K562 (cell line): ENCODE data around the gene RASD2. TPM values are rescaled to one million over a fixed set of nuclear protein-coding genes. Genes with fewer than 3 reads are reported as not detected.

Experiments used
- DPF2 ChIP-seq: fragments of 450-650 bp; IDR thresholded peaks from 2 replicates; pipeline ENCODE4 v1.6.1; 2016
- HDAC6 ChIP-seq: IDR thresholded peaks from 2 replicates; pipeline ENCODE4 v1.6.1; 2012; ENCODE audit warnings: low read depth, mild to moderate bottlenecking, control low read depth, inconsistent platforms, low read length, moderate library complexity
- NUFIP1 ChIP-seq: fragments of 450-650 bp; IDR thresholded peaks from 2 replicates; pipeline ENCODE4 v1.6.1; 2018; ENCODE audit not compliant: partially characterized antibody
- RAD21 ChIP-seq, 2 experiments: fragments of 250-450 bp in 1 of 2; fragments of 450-650 bp in 1 of 2; sonication (Bioruptor Pico) in 1 of 2; formaldehyde crosslinking in 1 of 2; IDR thresholded peaks in 1 of 2; conservative IDR thresholded peaks in 1 of 2; 2 replicates each; pipeline versions ENCODE4 v1.4.0 to v1.8.0; 2020 to 2022; ENCODE audit warnings: mild to moderate bottlenecking in 2 of 2, moderate library complexity in 1 of 2
- RERE ChIP-seq: sonication (generic); formaldehyde crosslinking; IDR thresholded peaks from 2 replicates; pipeline ENCODE4 v1.8.0; 2023; ENCODE audit warnings: missing genetic modification reagents, mild to moderate bottlenecking, borderline replicate concordance
- SIN3A ChIP-seq, 2 experiments: fragments of 150-350 bp in 1 of 2; IDR thresholded peaks; 2 replicates each; pipeline ENCODE4 v1.6.1; 2011 to 2016; ENCODE audit warnings: borderline replicate concordance in 2 of 2, low read depth in 2 of 2, low read length in 2 of 2, mild to moderate bottlenecking in 2 of 2, moderate library complexity in 2 of 2; ENCODE audit not compliant: control insufficient read depth in 1 of 2
- SMAD3 ChIP-seq: fragments of 450-650 bp; formaldehyde crosslinking; conservative IDR thresholded peaks from 2 replicates; pipeline ENCODE4 v1.4.0; 2020; ENCODE audit warnings: mild to moderate bottlenecking
- SRSF1 ChIP-seq: fragments of 200-400 bp; formaldehyde crosslinking; IDR thresholded peaks from 2 replicates; pipeline ENCODE4 v1.6.1; 2017; ENCODE audit warnings: mild to moderate bottlenecking, low read depth, low read length, moderate library complexity
- THRA ChIP-seq: fragments of 450-650 bp; IDR thresholded peaks from 2 replicates; pipeline ENCODE4 v1.6.1; 2017; ENCODE audit warnings: mild to moderate bottlenecking, moderate library complexity
- ZNF184 ChIP-seq: sonication (generic); formaldehyde crosslinking; IDR thresholded peaks from 2 replicates; pipeline ENCODE4 v1.5.0; 2020; ENCODE audit warnings: missing genetic modification reagents
- ZNF280B ChIP-seq: fragments of 250-450 bp; sonication (Bioruptor Pico); IDR thresholded peaks from 2 replicates; pipeline ENCODE4 v1.5.1; 2021; ENCODE audit warnings: mild to moderate bottlenecking
- ZNF695 ChIP-seq: fragments of 450-650 bp; formaldehyde crosslinking; IDR thresholded peaks from 2 replicates; pipeline ENCODE4 v1.4.0; 2020; ENCODE audit warnings: mild to moderate bottlenecking, moderate library complexity
- polyA plus RNA-seq, 8 experiments: library from polyadenylated mRNA; depleted of rRNA in 4 of 8; stranded (reverse) in 5 of 8; unstranded in 3 of 8; fragments of >200 nt; fragmentation: Nextera tagmentation in 2 of 8; fragmentation: Illumina TruSeq in 1 of 8; extraction: Ambion mirVana in 2 of 8; extraction: Trizol in 1 of 8; gene quantifications; 2 replicates each; pipeline versions ENCODE4 v1.2.1 to v1.2.3, GENCODE V29; 2011 to 2014; ENCODE audit warnings: inconsistent platforms in 1 of 8, missing spikeins in 1 of 8
- total RNA-seq, 7 experiments: library from RNA; depleted of rRNA in 6 of 7; stranded (reverse); fragments of >200 nt in 6 of 7; fragmentation: Illumina TruSeq in 2 of 7; extraction: Trizol in 2 of 7; gene quantifications; 2 replicates each; pipeline versions ENCODE4 v1.2.1 to v1.2.3, GENCODE V29; 2011 to 2021; ENCODE audit warnings: low replicate concordance in 1 of 7

RASD2 gene
- total and polyA plus RNA-seq, 9 of the 15 experiments (the other 6 are each of a cell fraction or from before 2014, with no cell fraction given) = 0.05 TPM; not detected in 8

- no peak for TF ChIP-seq ZNF280B (CRISPR knock-in tag)
- TF ChIP-seq SRSF1 = no peak
- TF ChIP-seq RAD21 (CRISPR knock-in tag; conservative IDR thresholded peaks at IDR 0.05 in 1 of 2, IDR thresholded peaks at IDR 0.05 in 1 of 2) = no peak
- no peak for TF ChIP-seq HDAC6
- no peak for TF ChIP-seq THRA
- no peak for TF ChIP-seq ZNF695 (CRISPR knock-in tag)
- no peak for TF ChIP-seq RERE (CRISPR knock-in tag)
- TF ChIP-seq DPF2 = peak; percentile 52; the same call in 1 of the 2 replicates
- no peak for TF ChIP-seq SIN3A (IDR thresholded peaks at IDR 0.05; ENCODE audit: borderline replicate concordance in 2 of 2, control insufficient read depth in 1 of 2, low read depth in 2 of 2, low read length in 2 of 2)
- TF ChIP-seq SMAD3 = no peak
- TF ChIP-seq ZNF184 (CRISPR knock-in tag) = no peak
- TF ChIP-seq NUFIP1 = no peak
Measured at GRCh38 chr22:35521358-35522224, 19.0 kb upstream of the RASD2 start (continued).
